HG03139 (cell line): Measurements from ENCODE around the gene CNOT4.
"Not testable (repeated sequence)": the region's sequence is repeated elsewhere in the genome, so short reads cannot be mapped to it uniquely, and the experiment has no call there.

Experiments
- ATAC-seq: cut with Tn5 transposase; IDR thresholded peaks from one replicate; pipeline ENCODE4 v1.9.1; 2021; ENCODE audit not compliant: unreplicated experiment

CNOT4 gene

DNA sequence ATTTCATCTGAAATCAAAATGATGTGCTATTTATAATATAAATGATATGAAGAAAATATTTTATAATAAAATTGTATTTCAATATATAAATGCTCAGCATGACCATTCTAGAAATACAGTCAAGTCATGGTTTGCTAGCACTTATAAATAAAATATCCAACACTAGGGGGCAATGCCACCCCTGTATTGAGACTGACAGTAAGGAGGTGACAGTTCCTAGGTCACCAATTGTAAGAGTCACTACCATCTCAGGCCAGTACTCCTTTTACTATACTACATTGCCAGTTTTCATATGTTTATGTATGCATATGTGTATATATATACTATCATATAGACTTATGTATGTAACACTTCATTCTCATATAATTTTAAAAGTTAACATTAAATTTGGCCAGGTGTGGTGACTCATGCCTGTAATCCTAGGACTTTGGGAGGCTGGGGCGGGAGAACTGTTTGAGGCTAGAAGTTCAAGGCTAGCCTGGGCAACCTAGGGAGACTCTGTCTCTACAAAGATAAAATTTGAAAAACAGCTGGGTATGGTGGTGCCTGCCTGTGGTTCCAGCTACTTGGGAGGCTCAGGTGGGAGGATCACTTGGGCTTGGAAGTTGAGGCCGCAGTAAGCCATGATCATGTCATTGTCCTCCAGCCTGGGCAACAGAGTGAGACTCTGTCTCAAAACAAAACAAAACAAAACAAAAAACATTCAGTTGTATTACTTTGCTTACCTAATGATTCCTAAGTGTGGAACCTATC lies 2.4 kb upstream of the CNOT4 start:
- peak; percentile 34 for ATAC-seq

DNA sequence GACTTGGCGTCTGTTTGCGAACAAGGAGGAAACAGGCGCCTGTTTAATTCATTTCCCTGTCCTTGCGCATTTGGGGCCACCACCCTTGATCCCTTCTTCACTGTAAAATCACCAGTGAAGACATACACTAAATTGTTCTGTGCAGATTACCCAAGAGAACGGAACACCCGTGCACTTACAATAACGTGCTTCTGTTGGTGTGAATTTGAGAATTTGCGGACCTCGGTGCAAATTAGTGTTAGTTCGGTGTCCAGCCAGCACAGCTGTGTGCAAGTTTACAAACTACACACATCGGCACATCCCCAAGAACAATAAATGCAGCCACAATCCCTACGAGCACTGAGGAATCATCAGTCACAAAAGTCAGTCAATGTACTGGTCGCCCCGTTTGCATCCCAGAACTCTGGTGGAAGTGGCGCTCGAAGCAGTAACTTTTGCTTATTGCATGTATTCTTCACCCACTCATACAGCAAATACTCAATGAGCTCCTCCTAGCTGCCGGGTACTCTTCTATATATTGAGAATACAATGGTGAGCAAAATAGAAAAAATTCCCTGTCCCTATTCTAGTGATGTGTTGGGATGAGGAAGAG lies 786 bp upstream of the CNOT4 start:
- no peak for ATAC-seq

DNA sequence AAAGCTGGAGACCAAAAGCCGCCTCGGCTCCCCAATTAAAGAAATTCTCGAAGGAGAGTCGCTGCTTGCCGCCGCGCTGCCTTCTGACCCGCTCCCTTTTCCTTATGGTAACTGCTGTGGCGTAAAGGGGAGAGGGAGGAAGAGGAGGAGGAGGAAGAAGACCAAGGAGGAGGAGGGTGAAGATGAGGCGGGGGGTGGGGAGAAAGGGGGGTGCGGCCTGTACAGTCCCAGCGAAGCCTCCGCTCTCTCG lies 388 bp downstream of the CNOT4 start:
- no peak for ATAC-seq

DNA sequence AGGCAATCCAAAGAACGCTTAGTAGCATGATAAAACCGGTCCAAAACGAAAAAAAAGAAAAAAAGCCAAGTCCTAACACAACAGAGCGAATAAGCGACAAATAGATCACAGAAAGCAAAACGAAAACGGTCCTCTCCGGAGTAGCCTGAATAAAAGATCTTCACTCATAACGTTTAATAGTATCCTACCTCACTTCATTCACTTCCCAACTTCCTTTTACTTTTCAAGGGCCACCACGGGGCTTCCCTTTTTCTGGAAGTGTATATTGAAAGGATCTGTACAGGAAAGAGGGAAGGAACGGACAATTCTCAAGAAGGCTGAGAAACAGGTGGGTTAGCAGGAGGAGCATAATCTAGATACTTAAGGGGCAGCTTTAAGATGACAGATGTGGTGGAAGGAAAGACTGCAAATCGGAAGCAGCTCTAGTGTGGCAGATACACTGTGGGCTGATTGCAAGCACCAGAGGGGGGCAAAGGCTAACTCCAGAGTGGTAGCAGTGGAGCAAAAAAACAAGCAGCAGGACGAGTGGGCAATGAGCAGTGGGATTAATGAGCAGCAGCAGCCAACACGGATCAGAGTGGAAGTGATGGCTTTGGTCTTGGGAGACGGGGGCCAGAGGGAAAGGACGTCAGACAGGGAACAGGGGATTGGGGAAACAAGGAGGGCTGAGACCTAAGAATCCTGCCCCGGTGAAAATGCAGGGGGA lies 866 bp downstream of the CNOT4 start:
- peak; percentile 30 for ATAC-seq

DNA sequence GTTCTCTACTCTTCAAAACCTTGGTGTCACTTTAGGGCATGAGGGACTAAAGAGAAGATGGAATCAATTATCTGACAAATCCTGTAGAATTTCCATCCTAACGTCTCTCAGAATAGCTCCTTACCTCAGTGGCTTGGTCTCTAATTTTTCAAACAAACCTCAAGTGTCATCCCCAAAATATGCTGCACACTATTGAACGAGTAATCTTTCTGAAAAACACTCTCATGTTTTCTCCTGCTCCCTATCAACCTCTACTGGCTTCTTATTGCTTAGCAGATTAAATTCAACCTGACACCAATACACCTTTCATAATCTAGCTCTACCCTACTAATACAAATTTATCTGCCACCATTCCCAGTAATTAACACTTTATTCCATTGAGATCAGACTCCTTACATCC lies 8.5 kb downstream of the CNOT4 start:
- no peak for ATAC-seq

DNA sequence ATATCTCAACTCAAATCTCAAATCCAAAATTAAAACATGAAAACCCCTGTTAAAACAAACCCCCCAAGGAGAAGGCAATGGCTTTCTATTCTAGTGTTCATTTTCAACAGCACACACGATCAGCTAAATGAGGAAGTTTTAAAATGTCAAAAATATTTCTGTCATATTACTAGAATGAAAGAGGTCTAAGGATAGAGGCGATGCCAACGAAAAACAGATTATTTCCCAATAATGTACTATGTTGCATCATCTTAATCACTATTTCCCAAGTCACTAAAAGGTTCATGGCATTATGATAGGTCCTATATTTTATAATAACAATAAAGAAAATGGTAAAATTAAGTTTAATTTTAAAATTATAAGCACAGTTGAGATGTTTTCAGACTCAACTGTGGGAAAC lies 10.1 kb downstream of the CNOT4 start:
- no peak for ATAC-seq

DNA sequence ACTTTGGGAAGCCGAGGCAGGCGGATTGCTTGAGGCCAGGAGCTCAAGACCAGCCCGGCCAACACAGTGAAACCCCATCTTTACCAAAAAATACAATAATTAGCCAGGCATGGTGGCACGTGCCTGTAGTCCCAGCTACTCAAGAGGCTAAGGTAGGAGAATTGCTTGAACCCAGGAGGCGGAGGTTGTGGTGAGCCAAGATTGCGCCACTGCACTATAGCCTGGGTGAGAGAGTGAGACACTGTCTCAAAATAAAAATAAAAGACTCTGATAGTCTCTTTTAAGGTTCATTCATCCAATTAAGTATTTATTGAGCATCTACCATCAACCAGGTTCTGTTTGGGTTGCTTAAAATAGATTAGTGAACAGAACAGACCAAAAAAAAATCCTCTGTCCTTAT lies 12.7 kb downstream of the CNOT4 start:
- not testable (repeated sequence) for ATAC-seq

DNA sequence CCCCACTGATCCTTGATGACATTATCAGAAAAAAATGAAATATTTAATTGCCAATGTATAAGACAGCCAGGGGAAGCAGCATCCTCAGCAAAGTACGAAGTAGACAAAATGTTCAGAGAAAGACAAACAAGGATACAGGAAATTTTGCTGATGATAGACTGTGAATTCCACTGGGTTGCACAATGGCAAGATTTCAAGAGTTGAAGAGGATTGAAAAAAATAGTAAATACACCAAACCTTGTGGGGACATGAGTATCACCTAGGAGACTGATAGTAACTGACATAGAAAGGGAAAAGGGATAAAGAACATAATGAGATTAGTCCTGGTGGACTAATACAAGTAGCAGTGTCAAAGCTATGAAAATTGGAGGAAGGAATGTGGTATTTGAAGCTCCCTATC lies 16.5 kb downstream of the CNOT4 start:
- no peak for ATAC-seq

DNA sequence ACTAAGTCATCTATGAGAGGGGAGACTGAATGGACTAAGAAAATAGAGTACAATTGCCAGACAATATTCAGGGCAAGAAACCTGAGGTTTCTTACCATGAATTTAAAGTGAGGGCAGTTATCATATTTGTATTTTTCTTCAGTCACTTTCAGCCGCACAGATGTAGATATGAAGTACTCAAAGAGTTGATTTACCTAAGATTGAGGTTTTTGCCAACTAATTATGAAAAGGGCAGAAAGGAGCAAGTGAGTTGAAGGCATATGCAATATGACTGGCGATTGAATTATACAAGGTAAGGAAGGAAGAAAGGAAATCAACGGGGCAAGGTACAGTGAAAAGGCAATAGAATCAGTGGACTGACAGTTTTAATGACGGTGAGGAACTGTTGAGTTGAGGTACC lies 17.8 kb downstream of the CNOT4 start:
- ATAC-seq, result no peak

DNA sequence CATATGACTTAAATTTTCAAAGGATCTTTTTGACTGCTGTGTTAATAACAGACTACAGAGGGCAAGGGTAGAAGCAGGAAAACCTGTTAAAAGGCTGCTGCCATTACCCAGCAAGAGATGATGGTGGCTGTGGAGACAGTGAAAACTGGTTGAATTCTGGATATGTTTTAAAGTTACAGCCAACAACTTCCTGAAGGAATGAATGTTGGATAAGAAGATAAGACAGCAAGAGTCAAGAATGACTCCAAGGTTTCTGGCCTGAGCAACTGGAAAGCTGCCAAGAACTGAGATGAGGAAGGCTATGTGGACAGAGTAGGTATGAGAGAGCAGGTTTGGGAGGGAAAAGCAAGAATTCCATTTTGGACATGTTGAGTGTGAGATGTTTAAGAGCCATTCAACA lies 19.1 kb downstream of the CNOT4 start:
- no peak for ATAC-seq

DNA sequence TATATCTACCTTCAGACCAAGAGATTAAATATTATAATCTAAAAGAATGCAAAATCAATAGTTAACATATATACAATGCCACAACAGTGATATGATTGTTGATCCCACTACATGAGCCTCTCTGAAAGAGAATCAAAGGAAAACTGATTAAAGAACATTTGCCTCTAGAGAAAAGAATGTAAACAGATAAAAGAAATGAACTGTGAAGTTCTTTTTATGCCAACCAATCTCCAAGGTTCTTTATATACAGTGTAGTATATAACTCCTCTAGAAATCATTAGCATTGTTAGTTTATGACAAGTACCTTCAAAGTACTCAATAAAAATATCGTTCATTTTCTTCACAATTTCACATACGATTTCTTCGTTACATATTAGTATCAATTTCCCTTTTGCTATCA lies 20.1 kb downstream of the CNOT4 start:
- no peak for ATAC-seq

DNA sequence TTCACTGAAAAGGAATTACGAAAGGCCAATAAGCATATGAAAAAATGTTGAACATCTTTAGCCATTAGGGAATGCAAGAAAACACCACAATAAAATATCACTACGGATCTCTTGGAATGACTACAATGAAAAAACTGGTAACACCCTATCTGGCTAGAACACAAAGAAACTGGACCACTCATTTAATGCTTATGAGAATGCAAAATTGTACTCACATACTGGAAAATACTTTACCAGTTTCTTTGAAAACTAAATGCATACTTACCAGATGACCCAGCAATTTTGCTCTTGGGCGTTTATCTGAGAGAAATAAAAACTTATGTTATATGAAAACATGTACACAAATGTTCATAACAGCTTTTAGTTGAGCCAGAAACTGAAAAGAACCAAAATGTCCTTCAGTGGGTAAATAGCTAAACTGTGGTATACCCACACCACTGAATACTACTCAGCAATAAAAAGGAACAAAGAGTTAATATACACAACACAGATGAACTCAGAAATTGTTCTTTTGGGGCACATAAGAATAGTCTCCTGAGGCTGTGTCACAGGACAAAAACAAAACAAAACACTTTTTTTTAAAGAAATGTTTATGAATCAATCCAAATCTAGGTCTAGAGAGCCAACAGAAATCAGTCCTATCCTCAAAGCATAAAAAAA lies 23.5 kb downstream of the CNOT4 start:
- no peak for ATAC-seq

DNA sequence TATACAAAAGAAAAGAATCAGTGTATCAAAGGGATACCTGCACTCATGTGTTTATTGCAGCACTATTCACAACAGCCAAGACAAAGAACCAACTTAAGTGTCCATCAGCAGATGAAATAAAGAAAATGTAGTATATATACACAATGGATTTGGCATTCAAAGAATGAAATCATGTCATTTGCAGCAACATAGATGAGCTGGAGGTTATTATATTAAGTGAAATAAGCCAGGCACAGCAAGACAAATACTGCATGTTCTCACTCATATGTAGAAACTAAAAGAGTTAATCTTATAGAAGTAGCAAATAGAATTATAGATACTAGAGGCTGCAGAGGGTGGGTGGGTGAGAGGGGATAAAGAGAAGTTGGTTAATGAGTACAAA lies 28.3 kb downstream of the CNOT4 start:
- no peak for ATAC-seq

DNA sequence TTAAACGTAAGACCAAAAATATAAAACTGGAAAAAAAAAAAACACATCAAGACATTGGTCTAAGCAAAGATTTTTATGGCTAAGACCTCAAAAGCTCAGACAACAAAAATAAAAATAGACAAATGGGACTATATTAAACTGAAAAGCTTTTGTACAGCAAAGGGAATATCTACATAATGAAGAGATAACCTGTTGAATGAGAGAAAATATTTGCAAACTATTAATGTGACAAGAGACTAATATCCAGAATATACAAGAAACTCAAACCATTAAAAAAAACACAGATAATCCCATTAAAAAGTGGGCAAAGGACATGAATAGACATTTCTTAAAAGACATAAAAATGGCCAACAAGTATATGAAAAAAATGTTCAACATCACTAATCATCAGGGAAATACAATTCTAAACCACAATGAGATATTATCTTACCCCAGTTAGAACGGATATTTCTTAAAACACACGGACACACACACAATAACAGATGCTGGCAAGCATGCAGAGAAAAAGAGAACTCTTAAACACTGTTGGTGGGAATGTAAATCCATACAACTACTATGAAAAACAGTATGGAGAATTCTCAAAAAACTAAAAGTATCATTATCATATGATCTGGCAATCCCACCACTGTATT lies 28.8 kb downstream of the CNOT4 start:
- ATAC-seq, result no peak

DNA sequence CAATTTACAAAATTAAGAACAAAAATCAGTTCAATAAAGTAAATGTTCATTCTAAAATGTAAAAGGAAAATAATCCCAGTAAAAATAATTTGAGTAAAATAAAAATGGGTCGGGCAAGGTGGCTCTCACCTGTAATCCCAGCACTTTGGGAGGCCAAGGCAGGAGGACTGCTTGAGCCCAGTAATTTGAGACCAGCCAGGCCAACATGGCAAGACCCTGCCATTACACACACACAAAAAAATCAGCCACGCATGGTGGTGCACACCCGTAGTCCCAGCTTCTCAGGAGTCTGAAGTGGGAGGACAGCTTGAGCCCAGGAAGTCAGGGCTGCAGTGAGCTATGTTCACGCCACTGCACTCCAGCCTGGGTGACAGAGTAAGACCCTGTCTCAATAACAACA lies 34.4 kb downstream of the CNOT4 start:
- ATAC-seq, result no peak

DNA sequence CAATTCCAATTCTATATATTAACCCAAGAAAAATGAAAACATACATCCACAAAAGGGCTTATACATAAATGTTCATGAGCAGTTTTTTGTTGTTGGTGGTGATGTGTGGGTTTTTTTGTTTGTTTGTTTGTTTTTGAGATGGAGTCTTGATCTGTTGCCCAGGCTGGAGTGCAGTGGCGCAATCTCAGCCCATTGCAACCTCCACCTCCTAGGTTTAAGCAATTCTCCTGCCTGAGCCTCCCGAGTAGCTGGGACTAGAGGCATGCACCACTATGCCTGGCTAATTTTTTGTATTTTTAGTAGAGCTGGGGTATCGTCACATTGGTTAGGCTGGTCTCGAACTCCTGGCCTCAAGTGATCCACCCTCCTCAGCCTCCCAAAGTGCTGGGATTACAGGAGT lies 40.2 kb downstream of the CNOT4 start:
- not testable (repeated sequence) for ATAC-seq

DNA sequence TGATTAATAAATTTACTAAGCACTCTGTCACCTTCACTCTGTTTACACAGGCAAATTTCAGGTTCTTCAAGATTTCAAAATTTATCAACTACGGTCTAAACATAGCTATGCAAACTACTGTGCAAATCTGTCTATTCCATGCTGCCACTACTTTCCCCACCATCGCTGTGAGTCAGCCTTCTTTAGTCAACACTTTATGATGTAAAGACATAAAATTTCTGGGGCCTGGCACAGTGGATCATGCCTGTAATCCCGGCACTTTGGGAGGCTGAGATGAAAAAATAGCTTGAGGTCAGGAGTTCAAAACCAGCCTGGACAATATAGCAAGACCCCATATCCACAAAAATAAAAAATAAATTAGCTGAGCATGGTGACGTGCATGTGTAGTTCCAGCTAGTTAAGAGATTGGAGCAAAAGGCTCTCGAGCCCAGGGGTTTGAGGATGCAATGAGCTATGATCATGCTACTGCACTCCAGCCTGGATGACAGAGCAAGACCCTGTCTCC lies 42.6 kb downstream of the CNOT4 start:
- no peak for ATAC-seq

DNA sequence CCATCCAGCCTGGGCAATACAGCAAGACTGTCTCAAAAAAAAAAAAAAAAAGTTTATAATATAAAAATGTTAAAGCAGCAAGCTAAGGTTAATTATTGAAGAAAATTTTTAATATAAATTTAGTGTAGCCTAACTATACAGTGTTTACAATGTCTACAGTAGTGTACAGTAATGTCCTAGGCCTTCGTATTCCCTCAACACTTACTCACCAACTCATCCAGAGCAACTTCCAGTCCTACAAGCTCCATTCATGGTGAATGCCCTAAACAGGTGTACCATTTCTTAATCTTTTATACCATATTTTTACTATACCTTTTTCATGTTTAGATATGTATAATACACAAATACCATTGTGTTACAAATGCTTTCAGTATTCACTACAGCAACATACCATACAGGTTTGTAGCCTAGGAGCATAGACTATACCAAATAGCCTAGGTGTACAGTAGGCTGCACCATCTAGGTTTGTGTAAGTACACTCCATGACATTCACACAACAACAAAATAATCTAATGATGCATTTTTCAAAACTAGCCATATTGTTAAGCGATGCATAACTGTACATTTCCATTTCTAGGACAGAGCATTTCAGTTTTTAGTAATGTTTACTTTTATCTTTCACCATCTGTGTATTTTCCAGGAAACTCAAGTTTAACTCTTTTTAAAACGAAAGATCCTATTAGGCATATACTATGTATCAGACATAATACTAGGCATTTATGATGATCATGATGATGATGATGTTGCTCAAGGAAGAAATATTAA lies 43.3 kb downstream of the CNOT4 start:
- no peak for ATAC-seq

DNA sequence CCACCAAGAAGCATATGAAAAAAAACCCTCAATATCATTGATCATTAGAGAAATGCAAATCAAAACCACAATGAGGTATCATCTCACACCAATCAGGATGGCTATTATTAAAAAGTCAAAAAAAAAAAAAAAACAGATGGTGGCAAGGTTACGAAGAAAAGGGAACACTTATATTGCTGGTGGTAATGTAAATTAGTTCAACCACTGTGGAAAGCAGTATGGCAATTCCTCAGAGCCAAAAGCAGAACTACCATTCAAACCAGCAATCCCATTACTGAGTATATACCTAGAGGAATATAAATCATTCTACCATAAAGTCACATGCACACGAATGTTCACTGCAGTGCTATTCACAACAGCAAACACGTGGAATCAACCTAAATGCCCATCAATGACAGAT lies 46.0 kb downstream of the CNOT4 start:
- ATAC-seq, result no peak

DNA sequence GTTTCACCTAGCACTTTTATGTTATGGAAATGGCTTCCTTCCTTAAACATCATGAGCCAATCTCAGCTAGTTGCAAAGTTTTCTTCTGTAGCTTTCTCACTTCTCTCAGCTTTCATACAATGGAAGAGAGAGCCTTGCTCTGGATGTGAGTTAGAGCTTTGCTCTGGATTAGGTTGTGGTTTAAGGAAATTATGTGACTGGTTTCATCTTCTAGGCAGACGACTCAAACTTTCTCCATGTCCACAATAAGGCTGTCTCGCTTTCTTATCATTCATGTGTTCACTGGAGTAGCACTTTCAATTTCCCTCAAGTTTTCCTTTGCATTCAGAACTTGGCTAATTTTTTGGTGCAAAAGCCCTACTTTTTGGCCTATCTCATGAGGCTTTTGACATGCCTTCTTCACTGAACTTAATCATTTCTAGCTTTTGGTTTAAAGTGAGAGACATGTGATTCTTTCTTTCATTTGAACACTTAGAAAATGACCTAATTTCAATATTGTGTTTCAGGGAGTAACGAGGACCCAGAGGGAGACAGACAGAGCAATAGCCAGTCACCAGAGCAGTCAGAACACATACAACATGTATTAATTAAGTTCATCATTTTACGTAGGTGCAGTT lies 49.8 kb downstream of the CNOT4 start:
- ATAC-seq, result no peak
